ENCODE measurements around the gene CORO2B. TPM values are rescaled to one million over a fixed set of nuclear protein-coding genes. Genes with fewer than 3 reads are reported as not detected.

Gene CORO2B
- total and polyA plus RNA-seq, 2 of the 4 experiments (the other 2 are of a cell fraction): 9.3 to 39.3 TPM

GRCh38 chr15:68765602-68766368, 187.0 kb downstream of the CORO2B start:
- H3K18ac ChIP-seq (ENCODE audit: low read depth, low read length): no peak overlapping the region
- H3K9me1 ChIP-seq (ENCODE audit: insufficient read depth, low read length): no peaks in the 10 kb centered on the region
- H3K9ac ChIP-seq (ENCODE audit: low read depth, low read length): no peak overlapping the region
- no peak overlapping the region for H2BK15ac ChIP-seq (ENCODE audit: low read depth, low read length)
- DNase-seq (no peak), ATAC-seq (ENCODE audit: low read depth) (no peak)
- no peak overlapping the region for H2AFZ ChIP-seq (replicated peaks; ENCODE audit: low read length, poor library complexity)
- ChIA-PET POLR2A (ENCODE audit: unreplicated experiment) (no interaction called here), CTCF (interaction anchor here (0.6 to 0.7 kb wide), 2 partner anchors 14 to 921 kb away, joined by 3 read pairs; no protein-coding TSS in a partner anchor)
- no peak for TF ChIP-seq MXI1 (IDR thresholded peaks at IDR 0.05; ENCODE audit: borderline replicate concordance, low read depth, low read length)
- no peak for TF ChIP-seq POLR2A (IDR thresholded peaks at IDR 0.05; ENCODE audit: low read depth, low read length)
- no peak for TF ChIP-seq ELK1 (IDR thresholded peaks at IDR 0.05; ENCODE audit: borderline replicate concordance, low read depth, low read length)
- no peak for TF ChIP-seq MAFK (IDR thresholded peaks at IDR 0.05; ENCODE audit: low read depth, low read length)
- no peak for TF ChIP-seq RFX5 (IDR thresholded peaks at IDR 0.05; ENCODE audit: low read depth, low read length)
- no peaks in the 10 kb centered on the region for H3K36me3 ChIP-seq (ENCODE audit: control insufficient read depth, insufficient read depth, low read length)
- no peak overlapping the region for H3K23ac ChIP-seq (ENCODE audit: low read depth, low read length)
- in situ Hi-C loops (cut with MboI; ENCODE audit: low sequenced_read_pairs) (no loop called here), intact Hi-C loops (cut with micrococcal nuclease) (no loop called here), dilution Hi-C loops (cut with HindIII; ENCODE audit: low sequenced_read_pairs, unreplicated experiment) (no loop called here)
- no peak overlapping the region for H2BK120ac ChIP-seq (ENCODE audit: low read depth, low read length)
- no peak overlapping the region for H2AK9ac ChIP-seq (replicated peaks; ENCODE audit: low read depth, low read length, poor library complexity)
- no peaks in the 10 kb centered on the region for H3K4me1 ChIP-seq (ENCODE audit: control insufficient read depth, insufficient read depth, low read length)
- H3K9me3 ChIP-seq (ENCODE audit: control insufficient read depth, insufficient read depth, low read length): no peaks in the 10 kb centered on the region
- no peak overlapping the region for H3K14ac ChIP-seq (replicated peaks; ENCODE audit: low read depth, low read length)
- H3K4me2 ChIP-seq (ENCODE audit: low read depth, low read length): no peak overlapping the region
- H2AK5ac ChIP-seq (ENCODE audit: low read depth, low read length): no peak overlapping the region
- H3K79me1 ChIP-seq (ENCODE audit: low read depth in 1 of 2, low read length in 2 of 2): no peaks in the 10 kb centered on the region
- BruUV-seq (replicated peaks): no TSS peak
- no peak overlapping the region for H4K8ac ChIP-seq (ENCODE audit: low read depth in 2 of 2, low read length in 2 of 2)
- no peak overlapping the region for H3K4me3 ChIP-seq (ENCODE audit: insufficient read depth, low read depth, low read length)
- H2BK5ac ChIP-seq (ENCODE audit: low read depth, low read length, poor library complexity, severe bottlenecking): no peak overlapping the region
- H4K20me1 ChIP-seq (ENCODE audit: insufficient read depth, low read length): no peaks in the 10 kb centered on the region
- no peak overlapping the region for H3K4ac ChIP-seq (ENCODE audit: low read depth, low read length)
- H3K56ac ChIP-seq (ENCODE audit: extremely low read depth, insufficient read depth, low read length): no peak overlapping the region
- H3K27me3 ChIP-seq (ENCODE audit: control insufficient read depth, insufficient read depth, low read length): peaks cover 13% of the 10 kb centered on the region
- H2BK20ac ChIP-seq (ENCODE audit: low read depth, low read length): no peak overlapping the region
- H3K27ac ChIP-seq (ENCODE audit: insufficient read depth, low read length): no peak overlapping the region
- no peak overlapping the region for H4K91ac ChIP-seq (ENCODE audit: insufficient read depth, low read depth, low read length)
- H4K5ac ChIP-seq (ENCODE audit: low read depth, low read length): no peak overlapping the region
- no CpG with 5 or more reads among the region's 11 CpGs for WGBS, 2 experiments (ENCODE audit: extremely low coverage in 2 of 2, insufficient read length in 1 of 2)
